ENCODE measurements around the gene HEPN1.

HEPN1 gene

GRCh38 chr11:124902616-124903015 lies 16.4 kb upstream of the HEPN1 start:
- DNase-seq, result no peak

- no peak for DNase-seq
Observed at GRCh38 chr11:124915541-124916369, 3.3 kb upstream of the HEPN1 start.

GRCh38 chr11:124916370-124916710 lies 2.7 kb upstream of the HEPN1 start:
- DNase-seq, result no peak

- no peak for DNase-seq
Observed at GRCh38 chr11:124917115-124917637, 1.9 kb upstream of the HEPN1 start.

GRCh38 chr11:124919898-124920297 lies 848 bp downstream of the HEPN1 start:
- DNase-seq, result no peak

GRCh38 chr11:124920356-124920755 lies 1.3 kb downstream of the HEPN1 start:
- DNase-seq, result no peak

- peak; percentile 78 for DNase-seq
Observed at GRCh38 chr11:124920870-124921609, 2.0 kb downstream of the HEPN1 start.

- no peak for DNase-seq
Observed at GRCh38 chr11:124922831-124923230, 3.8 kb downstream of the HEPN1 start.

GRCh38 chr11:124923296-124923695 lies 4.2 kb downstream of the HEPN1 start:
- DNase-seq, result no peak

GRCh38 chr11:124928942-124929665 lies 10.1 kb downstream of the HEPN1 start:
- DNase-seq, result no peak

GRCh38 chr11:124930799-124931198 lies 11.7 kb downstream of the HEPN1 start:
- DNase-seq, result no peak

GRCh38 chr11:124934862-124935547 lies 16.0 kb downstream of the HEPN1 start:
- DNase-seq, result no peak

GRCh38 chr11:124935548-124936514 lies 16.8 kb downstream of the HEPN1 start, which contains the start of gene HEPACAM:
Gene HEPACAM, minus strand, starts transcription at chr11:124936047. Its CDS starts 41 bp downstream, at chr11:124936006.
- no peak for DNase-seq

GRCh38 chr11:124937336-124937935 lies 18.4 kb downstream of the HEPN1 start:
- DNase-seq, result no peak

GRCh38 chr11:124938206-124938765 lies 19.2 kb downstream of the HEPN1 start:
- no peak for DNase-seq

- no peak for DNase-seq
Observed at GRCh38 chr11:124938970-124939369, 19.9 kb downstream of the HEPN1 start.

- DNase-seq, result no peak
Observed at GRCh38 chr11:124941703-124942102, 22.7 kb downstream of the HEPN1 start.

- no peak for DNase-seq
Observed at GRCh38 chr11:124942466-124943253, 23.6 kb downstream of the HEPN1 start.

GRCh38 chr11:124943254-124943616 lies 24.2 kb downstream of the HEPN1 start:
- DNase-seq, result no peak

- no peak for DNase-seq
Observed at GRCh38 chr11:124943741-124944140, 24.7 kb downstream of the HEPN1 start.
